GM12891 (cell line): Measurements from ENCODE around the gene TRIM3.

Experiments used
- POLR2A ChIP-seq: IDR thresholded peaks from 2 replicates; pipeline ENCODE4 v1.6.1; 2011; ENCODE audit warnings: low read depth, low read length, control low read depth
- POLR2AphosphoS5 ChIP-seq: IDR thresholded peaks from 2 replicates; pipeline ENCODE4 v1.6.1; 2011; ENCODE audit warnings: low read depth, low read length, control low read depth
- POU2F2 ChIP-seq: IDR thresholded peaks from 2 replicates; pipeline ENCODE4 v1.6.1; 2011; ENCODE audit warnings: low read depth, mild to moderate bottlenecking, control low read depth, low read length, moderate library complexity
- TAF1 ChIP-seq: IDR thresholded peaks from 2 replicates; pipeline ENCODE4 v1.6.1; 2011; ENCODE audit warnings: low read depth, low read length, control low read depth

DNA sequence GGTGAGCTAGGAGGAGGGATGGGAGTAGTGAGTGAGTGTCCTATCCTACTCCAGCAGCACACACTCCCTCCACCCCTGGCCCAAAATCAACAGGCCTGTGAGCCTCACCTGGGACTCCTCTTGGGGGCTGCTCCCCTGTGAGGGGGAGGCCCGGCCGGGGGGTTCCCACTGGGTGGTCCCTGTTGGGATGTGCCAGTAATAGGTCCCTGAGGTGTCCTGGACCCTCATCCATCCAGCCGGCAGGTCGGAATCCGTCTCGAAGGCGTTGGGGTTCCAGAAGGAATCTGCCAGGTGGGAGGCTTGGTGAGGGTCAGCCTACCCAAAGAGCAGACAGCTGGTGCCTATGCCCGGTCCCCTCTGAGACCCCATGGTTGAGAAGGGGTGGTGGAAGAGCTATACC is 70.2 kb downstream of the TRIM3 start:
- TF ChIP-seq POLR2A (no peak), POLR2AphosphoS5 (no peak), POU2F2 (no peak), TAF1 (no peak)
